Endothelial cell (in vitro differentiated cells): ENCODE data around the gene POLN. TPM values are rescaled to one million over a fixed set of nuclear protein-coding genes. Genes with fewer than 3 reads are reported as not detected.

Experiments
- DNase-seq: peaks from one replicate; pipeline ENCODE4 v3.0.0; 2021; ENCODE audit warnings: low spot score
- H3K27ac Mint-ChIP-seq: one replicate; pipeline ENCODE4 v1.8.0; 2021; ENCODE audit warnings: mixed read lengths, inconsistent platforms; ENCODE audit not compliant: unreplicated experiment
- H3K27me3 Mint-ChIP-seq: one replicate; pipeline ENCODE4 v1.8.0; 2021; ENCODE audit warnings: mild to moderate bottlenecking, moderate library complexity, mixed read lengths, inconsistent platforms; ENCODE audit not compliant: unreplicated experiment
- H3K36me3 Mint-ChIP-seq: one replicate; pipeline ENCODE4 v1.8.0; 2021; ENCODE audit warnings: mild to moderate bottlenecking, low read depth, mixed read lengths, inconsistent platforms; ENCODE audit not compliant: unreplicated experiment
- H3K4me1 Mint-ChIP-seq: one replicate; pipeline ENCODE4 v1.8.0; 2021; ENCODE audit warnings: mild to moderate bottlenecking, mixed read lengths, inconsistent platforms; ENCODE audit not compliant: unreplicated experiment
- H3K4me3 Mint-ChIP-seq: one replicate; pipeline ENCODE4 v1.8.0; 2021; ENCODE audit warnings: mild to moderate bottlenecking, mixed read lengths, inconsistent platforms; ENCODE audit not compliant: unreplicated experiment
- H3K9me3 Mint-ChIP-seq: one replicate; pipeline ENCODE4 v1.8.0; 2021; ENCODE audit warnings: mixed read lengths, inconsistent platforms; ENCODE audit not compliant: unreplicated experiment
- CTCF ChIP-seq: fragments of 200-600 bp; sonication (generic); IDR thresholded peaks from one replicate; pipeline ENCODE4 v1.5.0; 2021; ENCODE audit warnings: antibody characterized with exemption; ENCODE audit not compliant: unreplicated experiment
- total RNA-seq: library from RNA; stranded (reverse); fragmentation: NEBNext Ultra II Directional; extraction: Animal tissue kit (Norgen Biotek cat#: 25700); gene quantifications from one replicate; pipeline ENCODE4 v1.2.1, GENCODE V29; 2021; ENCODE audit not compliant: unreplicated experiment

Gene POLN
- total RNA-seq, 1 donor from 2014 or later, result 2.5 TPM

- Mint-ChIP-seq H3K27ac (no peak overlapping the region), H3K27me3 (peaks cover 9% of the 10 kb centered on the region), H3K9me3 (no peaks in the 10 kb centered on the region), H3K4me1 (no peaks in the 10 kb centered on the region), H3K4me3 (no peak overlapping the region), H3K36me3 (no peaks in the 10 kb centered on the region)
- no peak for DNase-seq
- TF ChIP-seq CTCF, result no peak
These were observed 175.1 kb downstream of the POLN start for GRCh38 chr4:2066571-2067445.

GRCh38 chr4:2066011-2066551 lies 175.8 kb downstream of the POLN start:
- no peaks in the 10 kb centered on the region for H3K36me3 Mint-ChIP-seq
- H3K27me3 Mint-ChIP-seq, result peaks cover 10% of the 10 kb centered on the region
- H3K27ac Mint-ChIP-seq, result no peak overlapping the region
- H3K4me1 Mint-ChIP-seq, result no peaks in the 10 kb centered on the region
- DNase-seq, result no peak
- no peaks in the 10 kb centered on the region for H3K9me3 Mint-ChIP-seq
- no peak for TF ChIP-seq CTCF
- H3K4me3 Mint-ChIP-seq, result no peak overlapping the region

GRCh38 chr4:2065106-2065930 lies 176.6 kb downstream of the POLN start:
- H3K4me1 Mint-ChIP-seq, result no peaks in the 10 kb centered on the region
- H3K27me3 Mint-ChIP-seq, result peaks cover 9% of the 10 kb centered on the region
- H3K27ac Mint-ChIP-seq, result no peak overlapping the region
- H3K4me3 Mint-ChIP-seq, result no peak overlapping the region
- no peaks in the 10 kb centered on the region for H3K36me3 Mint-ChIP-seq
- DNase-seq, result no peak
- TF ChIP-seq CTCF, result no peak
- no peaks in the 10 kb centered on the region for H3K9me3 Mint-ChIP-seq

- no peaks in the 10 kb centered on the region for H3K36me3 Mint-ChIP-seq
- no peak for DNase-seq
- H3K4me3 Mint-ChIP-seq, result no peak overlapping the region
- peaks cover 9% of the 10 kb centered on the region for H3K27me3 Mint-ChIP-seq
- H3K27ac Mint-ChIP-seq, result no peak overlapping the region
- TF ChIP-seq CTCF, result no peak
- H3K4me1 Mint-ChIP-seq, result no peaks in the 10 kb centered on the region
- H3K9me3 Mint-ChIP-seq, result no peaks in the 10 kb centered on the region
These were observed 177.5 kb downstream of the POLN start for GRCh38 chr4:2064276-2064991.
